Fibroblast of lung (primary cell): ENCODE measurements around the gene TBC1D25.

Source experiments
- EZH2 ChIP-seq: IDR thresholded peaks from 2 replicates; pipeline ENCODE4 v1.5.1; 2012; ENCODE audit warnings: low read length, control low read depth, mild to moderate bottlenecking; ENCODE audit errors: missing control alignments
- TF ChIP-seq, protein P1 (sequence below), 2 donors: IDR thresholded peaks in 1 of 2; conservative IDR thresholded peaks in 1 of 2; 1 replicate in 1 of 2; 2 replicates in 1 of 2; pipeline ENCODE4 v1.5.1; 2011 to 2012; ENCODE audit warnings: low read length in 2 of 2, control low read depth in 1 of 2, inconsistent platforms in 1 of 2, low read depth in 1 of 2, mild to moderate bottlenecking in 1 of 2

DNA sequence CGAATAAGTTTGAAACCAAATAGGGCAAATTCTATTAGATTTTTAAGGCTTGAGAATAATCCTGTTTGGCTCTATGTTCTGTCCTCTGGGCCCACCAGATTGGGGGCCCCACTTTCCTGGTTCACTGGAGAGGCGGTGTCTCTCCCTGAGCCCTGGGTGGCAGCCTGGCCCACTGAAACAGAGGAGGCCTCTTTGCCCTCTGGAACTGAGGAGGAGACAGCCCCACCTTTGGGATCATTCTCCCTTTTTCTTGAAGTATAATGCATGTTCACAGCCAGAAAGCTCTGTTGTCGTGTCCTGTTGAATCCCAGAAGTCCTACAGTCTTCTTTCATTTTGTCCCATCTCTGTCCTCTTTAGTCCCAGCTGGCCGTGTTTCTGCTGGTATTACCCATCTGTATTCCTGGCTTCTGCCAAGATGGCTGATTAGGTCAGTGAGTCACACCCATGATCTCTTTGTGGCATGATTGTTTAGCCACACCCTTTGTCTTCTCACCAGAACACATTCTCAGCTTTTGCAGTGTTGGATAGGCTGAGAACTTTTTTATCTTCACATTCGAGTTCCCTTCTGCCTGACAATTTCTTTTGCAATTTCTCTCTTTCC, 8.1 kb upstream of the TBC1D25 start:
- TF ChIP-seq, protein P1, sequence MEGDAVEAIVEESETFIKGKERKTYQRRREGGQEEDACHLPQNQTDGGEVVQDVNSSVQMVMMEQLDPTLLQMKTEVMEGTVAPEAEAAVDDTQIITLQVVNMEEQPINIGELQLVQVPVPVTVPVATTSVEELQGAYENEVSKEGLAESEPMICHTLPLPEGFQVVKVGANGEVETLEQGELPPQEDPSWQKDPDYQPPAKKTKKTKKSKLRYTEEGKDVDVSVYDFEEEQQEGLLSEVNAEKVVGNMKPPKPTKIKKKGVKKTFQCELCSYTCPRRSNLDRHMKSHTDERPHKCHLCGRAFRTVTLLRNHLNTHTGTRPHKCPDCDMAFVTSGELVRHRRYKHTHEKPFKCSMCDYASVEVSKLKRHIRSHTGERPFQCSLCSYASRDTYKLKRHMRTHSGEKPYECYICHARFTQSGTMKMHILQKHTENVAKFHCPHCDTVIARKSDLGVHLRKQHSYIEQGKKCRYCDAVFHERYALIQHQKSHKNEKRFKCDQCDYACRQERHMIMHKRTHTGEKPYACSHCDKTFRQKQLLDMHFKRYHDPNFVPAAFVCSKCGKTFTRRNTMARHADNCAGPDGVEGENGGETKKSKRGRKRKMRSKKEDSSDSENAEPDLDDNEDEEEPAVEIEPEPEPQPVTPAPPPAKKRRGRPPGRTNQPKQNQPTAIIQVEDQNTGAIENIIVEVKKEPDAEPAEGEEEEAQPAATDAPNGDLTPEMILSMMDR (conservative IDR thresholded peaks at IDR 0.05 in 1 of 2, IDR thresholded peaks at IDR 0.05 in 1 of 2; ENCODE audit: low read depth in 1 of 2, low read length in 2 of 2) = no peak
- no peak for TF ChIP-seq EZH2
